ENCODE results near the gene KCTD12.

- TF ChIP-seq CTCF (conservative IDR thresholded peaks at IDR 0.05 in 1 of 2, IDR thresholded peaks at IDR 0.05 in 1 of 2; ENCODE audit: extremely low read depth in 1 of 2, insufficient read depth in 1 of 2, low read depth in 1 of 2, low read length in 2 of 2), result no peak
- no peak for TF ChIP-seq EZH2 (IDR thresholded peaks at IDR 0.05; ENCODE audit: borderline replicate concordance, low read length)
Measured at GRCh38 chr13:76848596-76848995, 37.6 kb downstream of the KCTD12 start.

Data from mammary epithelial cell (primary cell).